ENCODE data around the gene GALNT16. TPM values are rescaled to one million over a fixed set of nuclear protein-coding genes. Genes with fewer than 3 reads are reported as not detected.

GALNT16 gene
- total RNA-seq, 1 donor from 2014 or later: 6.2 TPM

GRCh38 chr14:69280746-69281291 lies 20.9 kb downstream of the GALNT16 start:
- Mint-ChIP-seq H3K36me3 (ENCODE audit: low read depth, unreplicated experiment) (peaks cover 10% of the 10 kb centered on the region), H3K27ac (ENCODE audit: unreplicated experiment) (no peak overlapping the region), H3K27me3 (ENCODE audit: low read depth, unreplicated experiment) (peaks cover 38% of the 10 kb centered on the region), H3K4me3 (ENCODE audit: unreplicated experiment) (no peak overlapping the region), H3K9me3 (ENCODE audit: unreplicated experiment) (peaks cover 11% of the 10 kb centered on the region), H3K4me1 (ENCODE audit: low read depth, unreplicated experiment) (no peaks in the 10 kb centered on the region)
- DNase-seq (ENCODE audit: low read depth) (no peak), FAIRE-seq (no peak)
- Histone ChIP-seq H3K4me1 (ENCODE audit: insufficient read depth, low read length) (no peaks in the 10 kb centered on the region), H3K36me3 (ENCODE audit: insufficient read depth, low read length) (no peaks in the 10 kb centered on the region), H3K9me3 (ENCODE audit: insufficient read depth, low read depth, low read length) (no peaks in the 10 kb centered on the region), H3K27ac (ENCODE audit: low read depth, low read length) (no peak overlapping the region), H2AFZ (ENCODE audit: low read depth, low read length) (no peak overlapping the region), H3K4me3 (ENCODE audit: insufficient read depth, low read depth, low read length) (no peak overlapping the region), H3K79me2 (ENCODE audit: insufficient read depth, low read length) (no peaks in the 10 kb centered on the region), H3K9ac (ENCODE audit: low read length) (no peak overlapping the region), H4K20me1 (ENCODE audit: insufficient read depth, low read length) (no peaks in the 10 kb centered on the region), H3K27me3 (ENCODE audit: insufficient read depth, low read length) (no peaks in the 10 kb centered on the region), H3K4me2 (ENCODE audit: low read length) (no peak overlapping the region)
- TF ChIP-seq, protein P1, sequence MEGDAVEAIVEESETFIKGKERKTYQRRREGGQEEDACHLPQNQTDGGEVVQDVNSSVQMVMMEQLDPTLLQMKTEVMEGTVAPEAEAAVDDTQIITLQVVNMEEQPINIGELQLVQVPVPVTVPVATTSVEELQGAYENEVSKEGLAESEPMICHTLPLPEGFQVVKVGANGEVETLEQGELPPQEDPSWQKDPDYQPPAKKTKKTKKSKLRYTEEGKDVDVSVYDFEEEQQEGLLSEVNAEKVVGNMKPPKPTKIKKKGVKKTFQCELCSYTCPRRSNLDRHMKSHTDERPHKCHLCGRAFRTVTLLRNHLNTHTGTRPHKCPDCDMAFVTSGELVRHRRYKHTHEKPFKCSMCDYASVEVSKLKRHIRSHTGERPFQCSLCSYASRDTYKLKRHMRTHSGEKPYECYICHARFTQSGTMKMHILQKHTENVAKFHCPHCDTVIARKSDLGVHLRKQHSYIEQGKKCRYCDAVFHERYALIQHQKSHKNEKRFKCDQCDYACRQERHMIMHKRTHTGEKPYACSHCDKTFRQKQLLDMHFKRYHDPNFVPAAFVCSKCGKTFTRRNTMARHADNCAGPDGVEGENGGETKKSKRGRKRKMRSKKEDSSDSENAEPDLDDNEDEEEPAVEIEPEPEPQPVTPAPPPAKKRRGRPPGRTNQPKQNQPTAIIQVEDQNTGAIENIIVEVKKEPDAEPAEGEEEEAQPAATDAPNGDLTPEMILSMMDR (IDR thresholded peaks at IDR 0.05; ENCODE audit: insufficient read depth, low read depth, low read length): no peak
- no peak for TF ChIP-seq EZH2 (IDR thresholded peaks at IDR 0.05; ENCODE audit: insufficient read depth, low read length)

DNA sequence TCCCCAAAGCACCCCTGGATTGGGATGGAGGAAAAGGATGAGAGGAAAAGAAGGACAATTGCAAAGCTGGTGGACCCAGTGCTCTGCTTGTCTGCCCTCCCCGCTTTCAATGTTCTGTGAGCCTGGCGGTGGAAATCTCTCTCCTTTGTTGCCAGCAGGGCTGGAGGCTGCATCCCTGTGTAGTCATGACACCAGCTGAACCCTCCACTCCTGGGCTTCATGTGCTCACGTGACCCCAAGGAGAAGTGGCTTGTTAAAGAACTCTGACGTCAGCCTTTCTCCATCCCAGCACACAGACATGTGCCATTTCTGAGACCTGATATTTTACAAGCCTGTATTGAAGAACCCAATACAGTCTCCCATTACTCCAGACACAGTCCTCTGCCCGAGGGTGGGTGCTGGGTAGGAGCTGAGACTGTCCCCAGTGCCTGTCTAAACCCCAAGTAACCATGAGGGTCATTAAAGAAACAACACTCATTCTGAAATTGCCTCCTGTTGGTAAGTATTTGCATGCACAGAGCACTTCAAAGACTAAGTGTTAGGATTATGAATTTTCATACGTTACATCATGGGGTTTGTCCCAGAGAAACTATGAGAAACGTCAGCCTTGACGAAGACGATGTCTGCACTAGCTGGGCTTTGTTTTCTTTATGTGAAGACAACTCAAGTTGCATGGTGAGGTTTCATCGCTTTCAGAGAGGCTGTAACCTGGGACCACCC lies 21.7 kb downstream of the GALNT16 start:
- H3K27me3 Mint-ChIP-seq (ENCODE audit: low read depth, unreplicated experiment): peaks cover 37% of the 10 kb centered on the region
- Histone ChIP-seq H3K36me3 (ENCODE audit: insufficient read depth, low read length) (no peaks in the 10 kb centered on the region), H3K79me2 (ENCODE audit: insufficient read depth, low read length) (no peaks in the 10 kb centered on the region), H4K20me1 (ENCODE audit: insufficient read depth, low read length) (no peaks in the 10 kb centered on the region), H3K9me3 (ENCODE audit: insufficient read depth, low read depth, low read length) (no peaks in the 10 kb centered on the region), H3K4me2 (ENCODE audit: low read length) (no peak overlapping the region), H3K9ac (ENCODE audit: low read length) (no peak overlapping the region), H2AFZ (ENCODE audit: low read depth, low read length) (no peak overlapping the region), H3K4me3 (ENCODE audit: insufficient read depth, low read depth, low read length) (no peak overlapping the region), H3K4me1 (ENCODE audit: insufficient read depth, low read length) (no peaks in the 10 kb centered on the region), H3K27ac (ENCODE audit: low read depth, low read length) (no peak overlapping the region), H3K27me3 (ENCODE audit: insufficient read depth, low read length) (no peaks in the 10 kb centered on the region)
- H3K9me3 Mint-ChIP-seq (ENCODE audit: unreplicated experiment): peaks cover 8% of the 10 kb centered on the region
- no peak overlapping the region for H3K27ac Mint-ChIP-seq (ENCODE audit: unreplicated experiment)
- H3K4me3 Mint-ChIP-seq (ENCODE audit: unreplicated experiment): no peak overlapping the region
- peaks cover 8% of the 10 kb centered on the region for H3K36me3 Mint-ChIP-seq (ENCODE audit: low read depth, unreplicated experiment)
- DNase-seq (ENCODE audit: low read depth) (no peak), FAIRE-seq (no peak)
- H3K4me1 Mint-ChIP-seq (ENCODE audit: low read depth, unreplicated experiment): no peaks in the 10 kb centered on the region
- TF ChIP-seq EZH2 (IDR thresholded peaks at IDR 0.05; ENCODE audit: insufficient read depth, low read length): no peak
- TF ChIP-seq, protein P1 (IDR thresholded peaks at IDR 0.05; ENCODE audit: insufficient read depth, low read depth, low read length): no peak

DNA sequence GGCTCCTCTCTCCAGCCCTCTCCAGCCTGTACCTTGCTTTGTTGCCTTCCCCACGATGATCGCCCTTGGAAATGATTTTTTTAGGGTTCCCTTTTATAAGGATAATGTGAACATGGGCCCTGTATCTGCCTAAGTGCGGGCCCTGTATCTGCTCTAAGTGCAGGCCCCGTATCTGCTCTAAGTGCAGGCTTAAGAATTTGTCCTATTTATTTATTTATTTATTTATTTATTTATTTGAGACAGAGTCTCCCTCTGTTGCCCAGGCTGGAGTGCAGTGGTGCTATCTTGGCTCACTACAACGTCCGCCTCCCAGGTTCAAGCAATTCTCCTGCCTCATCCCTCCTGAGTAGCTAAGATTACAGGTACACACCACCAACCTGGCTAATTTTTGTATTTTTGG lies 22.5 kb downstream of the GALNT16 start:
- Mint-ChIP-seq H3K36me3 (ENCODE audit: low read depth, unreplicated experiment) (peaks cover 4% of the 10 kb centered on the region), H3K27me3 (ENCODE audit: low read depth, unreplicated experiment) (peaks cover 33% of the 10 kb centered on the region), H3K9me3 (ENCODE audit: unreplicated experiment) (peaks cover 3% of the 10 kb centered on the region), H3K27ac (ENCODE audit: unreplicated experiment) (no peak overlapping the region), H3K4me3 (ENCODE audit: unreplicated experiment) (no peak overlapping the region), H3K4me1 (ENCODE audit: low read depth, unreplicated experiment) (no peaks in the 10 kb centered on the region)
- TF ChIP-seq, protein P1 (IDR thresholded peaks at IDR 0.05; ENCODE audit: insufficient read depth, low read depth, low read length): no peak
- no peak for TF ChIP-seq EZH2 (IDR thresholded peaks at IDR 0.05; ENCODE audit: insufficient read depth, low read length)
- no peak overlapping the region for H3K27ac ChIP-seq (ENCODE audit: low read depth, low read length)
- no peak for FAIRE-seq
- no peak overlapping the region for H3K4me3 ChIP-seq (ENCODE audit: insufficient read depth, low read depth, low read length)
- no peaks in the 10 kb centered on the region for H3K36me3 ChIP-seq (ENCODE audit: insufficient read depth, low read length)
- no peaks in the 10 kb centered on the region for H3K79me2 ChIP-seq (ENCODE audit: insufficient read depth, low read length)
- no peaks in the 10 kb centered on the region for H3K27me3 ChIP-seq (ENCODE audit: insufficient read depth, low read length)
- no peak overlapping the region for H3K4me2 ChIP-seq (ENCODE audit: low read length)
- no peak for DNase-seq (ENCODE audit: low read depth)
- H2AFZ ChIP-seq (ENCODE audit: low read depth, low read length): no peak overlapping the region
- no peaks in the 10 kb centered on the region for H3K9me3 ChIP-seq (ENCODE audit: insufficient read depth, low read depth, low read length)
- no peak overlapping the region for H3K9ac ChIP-seq (ENCODE audit: low read length)
- no peaks in the 10 kb centered on the region for H3K4me1 ChIP-seq (ENCODE audit: insufficient read depth, low read length)
- no peaks in the 10 kb centered on the region for H4K20me1 ChIP-seq (ENCODE audit: insufficient read depth, low read length)

All from astrocyte (in vitro differentiated cells and primary cell).